ENCODE results near the gene COLEC12.

COLEC12 gene

DNA sequence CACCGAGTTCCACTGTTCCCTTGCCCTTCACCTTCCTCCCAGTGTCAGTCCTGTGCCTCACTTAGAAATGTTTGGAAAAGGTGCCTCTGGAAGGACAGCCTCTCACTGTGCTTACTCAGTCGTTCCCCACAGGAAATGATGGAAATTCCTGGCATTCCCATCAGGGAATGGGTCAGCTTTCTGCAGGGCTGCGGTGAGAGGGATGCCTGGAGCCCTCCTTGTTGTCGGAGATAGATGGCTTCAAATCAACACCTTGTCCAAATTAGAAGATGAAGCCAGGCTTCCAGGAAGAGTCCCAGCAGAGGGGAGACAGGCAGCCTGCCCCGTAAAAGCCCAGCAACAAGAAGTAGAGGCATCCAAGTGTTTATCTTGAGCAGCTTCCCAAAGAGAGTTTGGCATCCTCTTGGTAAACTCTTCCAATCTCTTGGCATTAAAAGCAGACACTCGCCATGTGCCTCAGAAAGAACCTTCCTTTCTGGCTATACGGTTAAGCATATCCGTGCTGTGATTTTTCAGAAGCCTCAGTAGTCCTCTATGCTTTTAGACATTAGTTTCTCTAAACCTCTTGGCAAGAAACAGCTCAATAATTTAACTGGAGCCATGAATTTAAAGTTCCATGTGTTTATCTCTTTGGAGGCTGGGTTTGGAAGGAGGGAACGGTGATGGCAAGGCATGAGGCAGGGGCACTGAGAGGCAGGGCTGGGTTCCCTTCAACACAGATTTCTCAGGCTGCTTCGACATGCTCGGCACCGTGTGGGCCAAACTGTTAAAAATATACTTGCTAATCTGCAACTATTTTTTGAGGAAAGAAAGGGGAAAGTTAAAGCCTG is 25.1 kb downstream of the COLEC12 start:
- no peak for DNase-seq (ENCODE audit: low spot score)

DNA sequence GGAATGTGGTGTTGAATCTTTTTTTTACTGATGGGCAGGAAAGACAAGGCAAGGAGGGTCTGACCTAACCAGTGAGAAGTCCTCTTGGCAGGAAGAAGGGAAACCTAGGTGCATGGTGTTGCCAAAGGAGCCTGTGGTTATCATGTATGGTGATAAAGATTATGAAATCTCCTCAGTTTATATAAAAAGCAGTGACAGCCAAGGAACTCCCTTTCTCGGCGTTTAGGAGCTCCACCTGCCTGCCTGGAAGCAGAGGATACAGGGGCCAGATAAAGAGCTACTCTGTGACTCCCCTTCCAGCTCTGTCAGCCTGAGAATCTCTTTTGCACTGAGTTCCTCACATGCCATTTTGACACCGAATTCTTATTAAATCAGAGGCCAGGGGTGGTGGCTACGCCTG is 26.1 kb downstream of the COLEC12 start:
- no peak for DNase-seq (ENCODE audit: low spot score)

DNA sequence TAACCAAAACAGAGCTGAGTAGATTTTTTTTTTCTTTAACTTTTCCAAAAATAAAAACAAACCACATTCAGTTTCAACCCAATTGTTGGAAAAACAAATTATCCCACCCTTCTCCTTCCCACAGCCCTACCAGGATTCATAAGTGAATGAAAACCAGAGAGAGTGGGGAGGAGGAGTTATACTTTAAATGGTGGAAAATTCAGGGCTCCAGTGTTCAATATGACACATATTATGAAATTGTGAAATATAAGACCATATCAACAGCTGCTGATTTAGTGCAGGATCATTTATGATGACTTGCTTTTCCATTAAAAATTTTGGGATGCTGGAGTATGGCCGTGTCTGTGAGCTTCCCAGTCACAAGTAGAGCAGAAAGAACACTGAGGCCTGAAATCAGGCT is 26.7 kb downstream of the COLEC12 start:
- no peak for DNase-seq (ENCODE audit: low spot score)

DNA sequence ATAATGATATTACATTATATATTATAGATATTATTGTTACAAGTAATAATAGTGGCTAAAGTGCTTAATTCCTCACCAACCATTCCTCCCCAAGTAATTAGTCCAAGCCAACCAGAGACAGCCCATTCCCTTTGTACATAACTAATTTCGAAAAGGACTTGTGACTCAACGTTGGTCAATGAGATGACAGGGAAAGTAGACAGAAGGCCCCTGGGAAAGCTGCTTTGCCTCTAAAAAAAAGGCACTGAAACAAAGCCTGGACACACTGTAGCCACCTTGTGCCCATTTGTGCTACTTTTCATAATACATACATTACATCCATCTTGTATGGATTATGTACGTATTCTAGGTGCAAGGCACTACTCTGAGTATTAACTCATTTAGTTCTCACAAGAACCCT is 28.8 kb downstream of the COLEC12 start:
- no peak for DNase-seq (ENCODE audit: low spot score)

DNA sequence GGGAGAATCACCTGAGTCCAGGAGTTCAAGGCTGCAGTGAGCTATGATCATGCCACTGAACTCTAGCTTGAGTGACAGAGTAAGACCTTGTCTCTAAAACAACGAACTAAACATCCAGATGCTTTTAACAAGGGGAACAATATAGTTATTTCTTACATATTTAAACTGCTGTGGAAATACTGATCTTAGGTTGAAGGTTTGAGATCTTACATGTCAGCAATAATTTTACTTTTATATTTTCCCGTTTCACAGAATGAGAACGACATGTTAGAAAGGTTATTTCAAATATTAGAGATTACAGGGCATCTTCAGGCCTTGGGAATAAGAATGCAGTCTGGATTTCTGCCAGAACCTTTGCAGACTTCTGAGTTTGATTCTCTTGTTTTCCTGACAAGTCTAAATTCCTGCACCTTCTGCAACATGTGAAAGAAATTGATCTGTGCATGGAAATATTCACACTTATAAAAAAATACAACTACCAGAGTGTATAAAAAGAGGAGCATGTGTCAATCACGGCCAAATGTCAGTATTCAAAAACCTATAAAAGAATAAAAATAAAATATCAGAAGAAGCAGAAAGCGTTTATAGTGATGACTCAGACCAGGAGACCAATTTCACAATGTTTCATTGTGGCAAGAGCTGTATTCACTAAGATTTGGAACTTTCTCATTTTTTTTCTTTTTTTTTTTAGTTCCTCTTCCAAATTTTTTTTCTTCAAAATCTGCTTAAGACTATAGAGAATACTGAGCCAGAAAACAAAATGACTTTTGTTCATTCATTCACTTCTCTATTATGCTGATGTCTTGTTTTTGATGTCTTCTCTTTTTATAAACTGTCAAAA is 29.6 kb downstream of the COLEC12 start:
- no peak for DNase-seq (ENCODE audit: low spot score)

DNA sequence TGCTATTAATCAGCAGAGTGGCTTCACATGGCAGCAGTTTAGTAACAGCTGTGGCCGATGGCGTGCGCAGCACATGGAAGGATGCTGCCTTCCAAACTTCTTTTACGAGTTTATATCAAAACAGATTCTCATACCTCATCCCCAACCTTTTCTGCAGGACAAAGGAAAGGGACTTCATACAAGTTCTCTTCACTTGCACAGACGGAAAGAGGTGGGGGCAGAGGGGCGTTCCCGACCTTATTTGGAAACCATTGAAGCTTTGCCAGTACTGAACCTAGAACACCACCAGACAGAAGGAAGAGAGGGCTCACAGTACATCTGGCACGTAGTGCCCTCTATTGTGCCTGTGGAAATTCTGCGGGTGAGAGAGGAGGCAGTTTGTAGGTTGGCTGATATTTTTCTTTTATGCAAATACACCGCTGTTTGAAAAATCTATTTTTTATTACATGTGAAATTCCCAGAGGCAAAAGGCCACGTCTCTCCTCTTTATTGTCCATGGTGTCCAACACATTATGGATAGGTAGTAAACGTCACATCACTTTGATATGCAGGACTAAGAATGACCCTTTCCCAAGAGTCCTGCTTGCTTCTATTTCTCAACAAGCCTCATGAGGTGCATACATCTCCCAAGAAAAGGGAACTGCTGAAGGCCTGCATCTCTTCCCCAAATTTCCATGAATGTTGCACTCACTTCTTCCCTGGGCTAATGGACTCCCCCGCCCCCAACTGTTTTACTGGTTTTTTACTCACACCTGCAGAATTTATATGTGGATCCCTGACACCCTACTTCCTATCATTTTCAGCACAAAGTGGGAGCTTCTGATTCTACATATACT is 31.3 kb downstream of the COLEC12 start:
- no peak for DNase-seq (ENCODE audit: low spot score)

DNA sequence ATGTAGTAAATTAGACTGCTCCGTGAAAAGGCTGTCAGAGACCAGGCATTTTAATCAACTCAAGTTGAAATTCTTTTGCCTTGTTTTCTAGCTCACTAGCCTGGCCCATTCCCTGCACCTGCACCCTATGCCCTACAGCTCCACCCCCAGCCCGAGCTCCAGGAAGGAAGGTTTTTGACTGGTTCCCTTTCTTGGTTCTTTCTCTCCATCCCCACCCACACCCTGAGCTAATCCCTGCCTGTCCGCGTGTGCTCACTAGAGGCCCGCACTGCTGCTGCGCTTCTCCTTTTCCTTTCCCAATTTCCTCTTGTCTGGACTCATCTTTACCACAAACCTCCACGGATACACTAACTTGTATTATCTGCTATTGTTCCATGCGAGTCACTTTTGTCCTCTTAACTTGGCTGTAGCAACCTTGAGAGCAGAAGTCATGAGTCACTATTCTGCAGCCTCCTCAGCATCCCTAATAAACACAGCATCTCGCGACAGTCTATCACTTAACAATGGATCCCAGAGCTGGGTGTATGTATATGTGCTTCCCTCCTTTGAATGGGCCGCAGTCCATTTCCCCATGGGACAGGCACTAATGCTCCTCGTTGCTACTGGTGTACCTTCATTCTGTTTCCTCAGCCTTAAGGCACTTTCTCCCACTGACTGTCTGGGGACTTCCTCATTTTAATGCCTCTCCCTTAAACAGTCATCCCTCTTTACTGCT is 36.5 kb downstream of the COLEC12 start:
- no peak for DNase-seq (ENCODE audit: low spot score)

DNA sequence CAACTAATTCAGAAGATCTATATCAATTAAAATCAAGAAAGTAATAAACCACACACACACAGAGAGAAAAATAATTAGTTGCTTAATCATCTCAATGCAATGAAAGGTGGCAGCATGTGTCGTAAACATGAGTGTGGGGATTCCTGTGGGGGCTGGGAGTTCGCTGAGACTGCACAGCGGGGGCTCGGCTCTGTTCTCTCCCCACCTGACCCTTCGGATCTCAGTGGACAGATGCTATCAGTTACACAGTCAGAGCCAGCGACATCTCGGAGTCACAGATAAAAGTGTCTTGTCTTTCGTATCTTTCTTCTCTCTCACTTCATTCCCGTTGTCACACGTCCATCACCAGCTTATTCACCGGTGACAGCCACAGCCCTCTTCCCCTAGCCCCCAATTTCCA is 37.1 kb downstream of the COLEC12 start:
- no peak for DNase-seq (ENCODE audit: low spot score)

DNA sequence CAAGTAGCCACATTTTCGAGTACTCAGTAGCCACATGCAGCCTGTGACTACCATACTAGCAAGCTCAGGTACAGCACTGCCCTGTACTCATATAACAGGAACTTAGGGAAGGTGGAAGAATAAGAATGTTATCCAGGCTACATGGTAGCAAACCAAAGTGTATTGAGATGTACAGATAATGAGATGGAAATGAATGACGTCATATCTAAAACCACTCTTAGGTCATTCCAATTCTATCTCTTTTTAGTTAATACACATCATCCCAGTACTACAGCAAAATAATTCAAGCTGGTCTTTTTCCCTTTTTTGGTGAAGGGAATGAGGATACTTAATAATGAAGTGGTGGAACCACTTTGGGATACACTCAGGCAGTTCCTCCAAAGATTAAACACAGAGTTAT is 38.7 kb downstream of the COLEC12 start:
- DNase-seq (ENCODE audit: low spot score), result no peak

DNA sequence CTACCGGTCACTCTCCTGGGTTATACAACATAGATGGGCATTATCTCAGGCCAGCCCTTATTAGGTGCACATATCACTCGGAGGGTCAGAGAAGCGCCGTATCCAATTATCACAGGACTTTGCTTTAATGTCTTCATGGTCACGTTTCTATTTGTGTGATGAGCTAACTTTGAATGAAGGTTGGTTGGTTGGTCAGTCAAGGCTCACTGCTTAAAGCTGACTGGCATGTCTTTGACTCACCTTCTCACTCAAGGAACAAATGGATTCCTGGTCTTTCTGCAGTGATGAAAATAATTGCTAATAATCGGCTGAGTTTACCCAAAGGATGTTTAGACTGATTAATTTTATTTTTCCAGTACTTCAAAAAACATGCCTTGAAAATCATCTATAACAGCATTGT is 39.7 kb downstream of the COLEC12 start:
- no peak for DNase-seq (ENCODE audit: low spot score)

DNA sequence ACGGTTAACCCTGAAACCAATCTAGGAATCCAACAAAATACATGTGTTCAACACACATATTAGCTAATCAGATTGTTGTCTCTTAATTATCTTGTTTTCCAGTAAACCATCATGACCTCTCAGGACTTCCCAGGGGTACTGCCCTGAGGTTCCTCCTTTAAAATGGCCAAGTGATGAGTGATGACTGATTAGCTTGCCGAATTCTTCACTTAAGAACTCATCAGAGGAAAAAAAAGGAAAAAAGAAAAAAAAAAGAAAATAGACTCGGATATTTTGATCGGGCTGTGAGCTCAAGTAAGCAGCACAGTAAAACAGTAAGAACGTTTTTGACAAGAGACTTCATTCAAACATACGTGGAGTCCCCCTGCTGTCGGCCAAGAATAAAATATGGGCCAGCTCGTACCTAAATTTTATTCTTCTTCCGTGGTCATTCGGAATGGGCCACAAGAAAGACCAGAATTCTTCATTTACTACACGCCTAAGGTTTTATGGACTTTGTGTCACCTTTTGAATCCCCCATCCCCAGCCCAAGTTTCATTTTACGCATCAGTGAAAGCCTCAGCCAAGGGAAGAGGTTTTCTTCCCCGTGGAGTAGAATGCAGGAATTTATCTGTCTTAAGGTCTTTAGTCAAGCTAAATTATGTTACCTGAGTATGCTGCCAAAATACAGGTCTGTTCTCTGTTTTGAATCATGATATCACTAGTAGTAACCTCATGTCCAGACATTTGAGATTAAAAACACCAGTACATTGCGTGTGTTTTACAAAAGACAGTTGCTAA is 40.5 kb downstream of the COLEC12 start:
- DNase-seq (ENCODE audit: low spot score), result no peak

DNA sequence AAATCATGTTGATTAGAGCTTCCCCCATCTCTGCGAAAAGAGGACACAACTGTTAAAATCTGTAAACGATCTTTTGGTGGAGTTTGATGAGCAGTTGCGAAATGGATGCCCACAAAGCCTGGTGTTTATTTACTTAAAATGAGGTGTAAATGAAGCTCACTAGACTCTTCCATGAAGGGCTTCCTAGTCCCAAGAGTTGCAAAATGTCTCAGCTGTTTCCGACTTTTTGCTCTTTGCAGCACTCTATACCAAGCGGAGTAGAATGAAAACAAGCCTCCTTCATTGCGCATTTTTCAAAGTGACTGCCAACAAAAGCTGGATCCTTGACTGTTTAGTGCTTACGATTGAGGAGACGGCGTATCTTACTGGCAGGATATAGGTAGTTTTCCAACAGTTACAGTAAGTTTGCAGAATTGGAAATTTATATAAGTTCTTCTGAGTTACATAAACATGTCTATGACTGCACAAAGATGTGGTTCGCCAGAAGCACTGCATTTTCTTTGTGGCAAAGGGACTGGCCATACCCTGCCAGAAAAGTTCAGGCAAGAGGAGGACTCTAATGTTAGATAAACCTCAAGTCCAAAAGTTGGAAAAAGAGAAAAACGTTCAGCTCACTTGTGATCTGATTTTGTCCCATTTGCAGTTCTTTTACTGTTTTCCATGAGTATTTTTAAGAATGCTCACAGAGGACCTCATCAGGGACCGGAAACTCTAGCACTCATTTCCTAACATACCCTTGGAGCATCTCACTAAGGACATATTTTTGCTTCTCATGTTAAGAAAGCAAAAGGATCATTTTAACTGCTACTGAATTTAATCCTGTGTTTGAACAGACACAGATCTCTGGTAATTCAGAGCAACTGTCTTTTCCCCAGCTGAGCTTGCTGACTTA is 42.7 kb downstream of the COLEC12 start:
- no peak for DNase-seq (ENCODE audit: low spot score)

DNA sequence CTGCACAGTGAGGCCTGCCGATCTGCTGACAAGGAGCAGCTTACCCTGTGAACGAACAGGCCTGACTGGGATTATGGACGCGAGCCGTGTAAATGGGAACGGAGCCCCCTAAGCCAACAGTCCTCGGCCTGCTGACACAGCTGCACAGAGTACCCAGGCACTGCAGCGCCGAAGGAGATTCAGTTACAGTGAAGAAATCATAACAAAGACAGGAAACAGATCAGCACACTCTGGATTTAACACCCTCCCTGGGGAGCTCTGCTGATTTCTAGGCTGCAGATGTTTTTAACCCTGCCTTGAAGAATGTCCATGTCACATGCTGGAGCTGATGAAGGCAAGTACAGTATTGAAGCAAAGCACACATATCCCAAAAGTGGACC is 43.4 kb downstream of the COLEC12 start:
- no peak for DNase-seq (ENCODE audit: low spot score)

DNA sequence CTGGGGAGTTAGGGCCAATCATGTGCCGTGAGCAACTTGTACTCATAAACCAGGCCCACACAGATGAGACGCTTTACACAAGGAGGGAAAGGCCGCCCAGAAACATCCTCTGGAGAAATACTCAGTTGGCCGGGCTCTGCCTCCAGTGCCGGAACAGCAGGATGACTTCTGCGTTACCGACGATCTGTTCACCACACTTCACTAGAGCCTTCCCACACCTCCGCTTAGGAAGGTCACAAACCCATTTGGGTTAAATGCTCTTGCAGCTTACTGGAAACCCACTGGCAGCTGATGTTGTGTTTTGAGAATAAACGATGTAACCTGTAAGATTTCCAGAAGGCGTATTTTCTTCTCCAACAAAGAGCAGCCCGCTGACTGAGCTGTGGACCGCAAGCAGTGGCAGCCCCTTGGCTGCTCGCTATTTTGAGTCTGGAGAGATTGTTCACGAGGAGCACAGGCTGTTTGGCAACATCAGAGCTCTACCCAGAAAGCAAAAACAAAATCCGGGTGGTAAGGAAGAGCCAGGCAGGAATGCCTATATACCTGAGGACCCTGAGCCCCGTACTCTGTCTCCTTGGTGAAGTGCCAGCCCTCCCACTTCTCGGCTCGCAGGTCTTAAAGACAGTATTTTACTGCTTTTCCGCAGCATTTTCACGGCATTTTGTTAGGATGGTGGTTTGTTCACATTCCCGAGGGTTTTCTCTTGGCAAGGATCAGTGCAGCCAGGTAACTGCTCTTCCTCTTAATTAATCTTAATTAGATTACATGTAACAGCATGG is 44.0 kb downstream of the COLEC12 start:
- DNase-seq (ENCODE audit: low spot score), result no peak

DNA sequence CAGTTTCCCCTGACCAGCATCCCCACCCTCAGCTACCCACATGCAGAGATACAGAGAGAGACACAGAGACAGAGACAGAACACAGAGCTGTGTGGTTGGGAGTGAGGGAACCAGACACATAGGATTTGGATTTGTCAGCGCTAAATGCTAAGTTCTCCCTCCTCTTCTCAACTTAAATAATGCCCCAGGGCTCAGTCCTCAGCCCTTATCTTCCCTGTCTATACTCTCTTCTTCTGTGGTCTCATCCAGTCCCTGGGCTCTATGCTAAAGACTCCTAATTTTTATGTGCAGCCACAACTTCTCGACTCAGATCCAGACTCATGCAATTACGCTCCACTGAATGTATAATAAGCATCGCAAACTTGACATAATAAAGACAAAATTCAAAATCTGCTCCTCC is 47.1 kb downstream of the COLEC12 start:
- no peak for DNase-seq (ENCODE audit: low spot score)

DNA sequence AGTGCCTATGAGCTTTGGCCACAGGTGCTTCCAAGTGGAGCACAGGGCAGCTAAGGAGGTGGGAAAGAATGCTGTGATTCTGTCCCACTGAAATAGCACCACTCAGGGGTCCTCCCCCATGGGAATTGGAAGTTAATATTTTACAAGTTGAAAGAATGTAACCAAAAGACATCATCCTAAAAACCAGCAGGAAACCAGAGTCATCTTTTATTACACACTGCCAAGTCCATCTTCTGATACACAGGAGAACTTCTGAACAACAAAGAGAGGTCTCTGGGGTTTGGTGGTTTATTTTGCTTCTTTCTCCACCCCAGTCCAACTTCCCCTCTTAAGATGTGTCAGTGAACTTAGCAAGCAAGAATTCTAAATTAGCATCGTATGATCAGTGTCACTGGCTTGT is 47.7 kb downstream of the COLEC12 start:
- DNase-seq (ENCODE audit: low spot score), result no peak

DNA sequence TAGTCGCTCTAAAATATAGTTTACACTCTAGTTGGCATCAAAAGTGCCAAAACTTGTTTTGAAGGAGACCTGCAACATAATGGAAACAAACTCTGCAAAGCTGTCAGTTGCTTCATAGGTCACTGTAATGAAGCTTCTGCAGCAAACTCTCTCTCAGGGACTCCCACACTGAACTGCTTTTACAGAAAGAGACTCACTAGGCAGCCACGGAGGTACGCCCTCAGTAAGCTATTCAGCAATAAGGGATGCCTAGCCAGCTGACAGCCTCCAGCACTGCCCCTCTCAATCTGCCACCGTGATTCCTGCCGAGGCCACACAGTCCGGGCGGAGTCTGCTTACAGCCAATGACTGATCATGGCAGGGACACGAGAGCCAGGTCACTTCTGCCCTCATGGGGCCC is 51.1 kb downstream of the COLEC12 start:
- DNase-seq (ENCODE audit: low spot score), result no peak

DNA sequence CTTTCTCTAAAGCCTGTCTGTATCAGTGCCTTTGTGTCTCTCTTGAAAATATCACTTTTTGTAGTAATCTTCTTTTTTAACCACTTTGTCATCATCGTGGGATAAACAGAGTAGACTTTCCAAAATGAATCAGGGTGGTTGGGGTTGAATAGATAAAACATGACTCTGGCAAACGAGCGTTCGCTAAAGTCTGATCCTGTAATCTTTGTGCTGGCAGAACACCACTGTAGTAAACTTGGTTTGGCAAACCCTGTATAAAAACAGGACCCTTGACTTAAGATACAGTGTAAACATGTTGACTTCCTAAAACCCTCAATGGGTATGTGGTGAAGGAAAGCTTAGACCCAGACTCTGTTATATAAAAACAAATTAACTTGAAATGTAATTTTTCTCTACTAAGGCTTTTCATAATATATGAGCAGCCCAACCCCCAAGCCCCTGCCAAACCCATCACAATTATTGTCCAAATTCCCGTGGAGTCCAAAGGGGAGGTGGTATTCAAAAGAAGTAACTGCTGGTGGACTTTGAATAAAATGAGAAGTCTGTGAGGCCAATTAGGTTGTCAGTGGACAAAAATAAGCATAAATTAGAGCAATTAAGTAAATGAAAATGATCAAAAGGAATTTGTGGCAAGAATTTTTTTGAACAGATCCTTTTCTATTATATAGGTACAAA is 52.2 kb downstream of the COLEC12 start:
- no peak for DNase-seq (ENCODE audit: low spot score)

Data from putamen (tissue), 1 donor.